CD4-positive, CD25-positive, alpha-beta regulatory T cell (primary cell): ENCODE data around the gene SERPINB8. TPM values are rescaled to one million over a fixed set of nuclear protein-coding genes. Genes with fewer than 3 reads are reported as not detected.

Source experiments
- ATAC-seq, 2 donors: fragments of 150-1000 bp; cut with Tn5 transposase; one replicate each; pipeline ENCODE4 v1.10.0; 2021; ENCODE audit warnings: low read depth in 2 of 2, moderate number of reproducible peaks in 2 of 2, moderate library complexity in 1 of 2
- DNase-seq, 3 donors: peaks; one replicate each; pipeline versions ENCODE4 v3.0.0 to v3.0.0-alpha.2; 2012 to 2022; ENCODE audit warnings: mixed read lengths in 1 of 3
- H3K27ac ChIP-seq: one replicate; pipeline ENCODE4 v1.7.0; 2013; ENCODE audit warnings: mild to moderate bottlenecking, low read length; ENCODE audit not compliant: insufficient read depth, poor library complexity, severe bottlenecking
- H3K27me3 ChIP-seq: one replicate; pipeline ENCODE4 v1.7.0; 2013; ENCODE audit warnings: low read length; ENCODE audit not compliant: control insufficient read depth, insufficient read depth
- H3K36me3 ChIP-seq: one replicate; pipeline ENCODE4 v1.7.0; 2013; ENCODE audit warnings: mild to moderate bottlenecking, low read length, moderate library complexity; ENCODE audit not compliant: control insufficient read depth, insufficient read depth
- H3K4me1 ChIP-seq: 2 replicates; pipeline ENCODE4 v1.7.0; 2013; ENCODE audit warnings: mild to moderate bottlenecking, low read length; ENCODE audit not compliant: insufficient read depth, control insufficient read depth, poor library complexity, severe bottlenecking
- H3K4me3 ChIP-seq: one replicate; pipeline ENCODE4 v1.7.0; 2013; ENCODE audit warnings: low read depth, mild to moderate bottlenecking, low read length, moderate library complexity
- H3K9me3 ChIP-seq, 2 experiments: 1 replicate in 1 of 2; 2 replicates in 1 of 2; pipeline ENCODE4 v1.7.0; 2013; ENCODE audit warnings: low read length in 2 of 2, mild to moderate bottlenecking in 1 of 2, moderate library complexity in 1 of 2; ENCODE audit not compliant: control insufficient read depth in 2 of 2
- H3K27ac Mint-ChIP-seq, 3 donors: one replicate each; pipeline ENCODE4 v1.8.0; 2020 to 2022; ENCODE audit warnings: mild to moderate bottlenecking in 3 of 3, mixed read lengths in 3 of 3, moderate library complexity in 2 of 3
- H3K27me3 Mint-ChIP-seq: one replicate; pipeline ENCODE4 v1.8.0; 2022; ENCODE audit warnings: mild to moderate bottlenecking, mixed read lengths
- H3K36me3 Mint-ChIP-seq: one replicate; pipeline ENCODE4 v1.8.0; 2020; ENCODE audit warnings: mixed read lengths
- H3K4me1 Mint-ChIP-seq, 4 donors: one replicate each; pipeline ENCODE4 v1.8.0; 2020 to 2022; ENCODE audit warnings: mixed read lengths in 4 of 4, mild to moderate bottlenecking in 1 of 4
- H3K4me3 Mint-ChIP-seq, 4 donors: one replicate each; pipeline ENCODE4 v1.8.0; 2020 to 2022; ENCODE audit warnings: mild to moderate bottlenecking in 4 of 4, mixed read lengths in 4 of 4, moderate library complexity in 3 of 4
- H3K9me3 Mint-ChIP-seq, 7 donors: one replicate each; pipeline ENCODE4 v1.8.0; 2020 to 2022; ENCODE audit warnings: mixed read lengths in 7 of 7, mild to moderate bottlenecking in 3 of 7, moderate library complexity in 2 of 7
- polyA plus RNA-seq, 4 donors: library from polyadenylated mRNA; unstranded; fragments of 300-500 nt; fragmentation: Illumina TruSeq; gene quantifications; one replicate each; pipeline ENCODE4 v1.2.3, GENCODE V29; 2021
- total RNA-seq: library from RNA; stranded (reverse); gene quantifications from one replicate; pipeline ENCODE4 v1.2.3, GENCODE V29; 2022

The SERPINB8 gene
- total and polyA plus RNA-seq, 5 donors from 2014 or later, result 13.5 to 29.4 (median 14.3) TPM

- DNase-seq (no peak), ATAC-seq (no peak)
- Histone ChIP-seq H3K36me3 (peaks cover 37% of the 10 kb centered on the region), H3K4me1 (peaks cover 3% of the 10 kb centered on the region), H3K4me3 (no peak overlapping the region), H3K27me3 (no peaks in the 10 kb centered on the region), H3K9me3 (no peaks in the 10 kb centered on the region), H3K27ac (no peak overlapping the region)
- no peaks in the 10 kb centered on the region for H3K9me3 Mint-ChIP-seq
- H3K27ac Mint-ChIP-seq, result peak overlapping the region in 1 of 3 donors; percentile 84
- H3K27me3 Mint-ChIP-seq, result no peaks in the 10 kb centered on the region
- no peak overlapping the region for H3K4me3 Mint-ChIP-seq
- peaks cover 34% of the 10 kb centered on the region for H3K36me3 Mint-ChIP-seq
- peaks cover 5 to 11% (median 9%) of the 10 kb centered on the region in 4 donors for H3K4me1 Mint-ChIP-seq
Measured at GRCh38 chr18:63980896-63981460, 11.1 kb downstream of the SERPINB8 start.

GRCh38 chr18:63981719-63982118 lies 11.8 kb downstream of the SERPINB8 start:
- Histone ChIP-seq H3K27ac (no peak overlapping the region), H3K4me3 (no peak overlapping the region), H3K9me3 (no peaks in the 10 kb centered on the region), H3K4me1 (peaks cover 3% of the 10 kb centered on the region), H3K27me3 (no peaks in the 10 kb centered on the region), H3K36me3 (peaks cover 39% of the 10 kb centered on the region)
- peaks cover 34% of the 10 kb centered on the region for H3K36me3 Mint-ChIP-seq
- no peak for ATAC-seq
- no peaks in the 10 kb centered on the region for H3K27me3 Mint-ChIP-seq
- no peak for DNase-seq
- H3K4me3 Mint-ChIP-seq, result no peak overlapping the region
- peaks cover 5 to 11% (median 9%) of the 10 kb centered on the region in 4 donors for H3K4me1 Mint-ChIP-seq
- H3K27ac Mint-ChIP-seq, result peak overlapping the region in 1 of 3 donors; percentile 14
- H3K9me3 Mint-ChIP-seq, result no peaks in the 10 kb centered on the region

GRCh38 chr18:63982361-63982760 lies 12.5 kb downstream of the SERPINB8 start:
- H3K27ac Mint-ChIP-seq, result peak overlapping the region in 2 of 3 donors; percentile 50 to 65
- no peaks in the 10 kb centered on the region for H3K9me3 Mint-ChIP-seq
- Histone ChIP-seq H3K36me3 (peaks cover 46% of the 10 kb centered on the region), H3K4me3 (no peak overlapping the region), H3K27ac (no peak overlapping the region), H3K4me1 (peaks cover 3% of the 10 kb centered on the region), H3K9me3 (no peaks in the 10 kb centered on the region), H3K27me3 (no peaks in the 10 kb centered on the region)
- no peaks in the 10 kb centered on the region for H3K27me3 Mint-ChIP-seq
- peaks cover 5 to 11% (median 8%) of the 10 kb centered on the region in 4 donors for H3K4me1 Mint-ChIP-seq
- peaks cover 37% of the 10 kb centered on the region for H3K36me3 Mint-ChIP-seq
- H3K4me3 Mint-ChIP-seq, result no peak overlapping the region
- ATAC-seq, result no peak
- DNase-seq, result no peak

DNA sequence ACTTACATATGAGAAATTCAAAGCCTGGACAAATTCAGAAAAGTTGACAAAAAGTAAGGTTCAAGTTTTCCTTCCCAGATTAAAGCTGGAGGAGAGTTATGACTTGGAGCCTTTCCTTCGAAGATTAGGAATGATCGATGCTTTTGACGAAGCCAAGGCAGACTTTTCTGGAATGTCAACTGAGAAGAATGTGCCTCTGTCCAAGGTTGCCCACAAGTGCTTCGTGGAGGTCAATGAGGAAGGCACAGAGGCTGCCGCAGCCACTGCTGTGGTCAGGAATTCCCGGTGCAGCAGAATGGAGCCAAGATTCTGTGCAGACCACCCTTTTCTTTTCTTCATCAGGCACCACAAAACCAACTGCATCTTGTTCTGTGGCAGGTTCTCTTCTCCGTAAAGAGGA lies 17.0 kb downstream of the SERPINB8 start:
- Mint-ChIP-seq H3K9me3 (no peaks in the 10 kb centered on the region), H3K4me1 (no peaks in the 10 kb centered on the region), H3K27me3 (no peaks in the 10 kb centered on the region), H3K36me3 (peaks cover 50% of the 10 kb centered on the region), H3K27ac (no peak overlapping the region), H3K4me3 (no peak overlapping the region)
- ATAC-seq, result no peak
- Histone ChIP-seq H3K4me1 (no peaks in the 10 kb centered on the region), H3K27ac (no peak overlapping the region), H3K27me3 (no peaks in the 10 kb centered on the region), H3K9me3 (no peaks in the 10 kb centered on the region), H3K36me3 (peaks cover 42% of the 10 kb centered on the region), H3K4me3 (no peak overlapping the region)
- no peak for DNase-seq

GRCh38 chr18:63987743-63988142 lies 17.9 kb downstream of the SERPINB8 start:
- Histone ChIP-seq H3K36me3 (peaks cover 34% of the 10 kb centered on the region), H3K9me3 (no peaks in the 10 kb centered on the region), H3K4me3 (no peak overlapping the region), H3K4me1 (no peaks in the 10 kb centered on the region), H3K27me3 (no peaks in the 10 kb centered on the region), H3K27ac (no peak overlapping the region)
- H3K9me3 Mint-ChIP-seq, result peaks cover 0 to 2% (median 0%) of the 10 kb centered on the region in 7 donors
- H3K36me3 Mint-ChIP-seq, result peaks cover 42% of the 10 kb centered on the region
- H3K4me1 Mint-ChIP-seq, result no peaks in the 10 kb centered on the region
- no peak for ATAC-seq
- peak overlapping the region in 1 of 3 donors; percentile 7 for H3K27ac Mint-ChIP-seq
- no peaks in the 10 kb centered on the region for H3K27me3 Mint-ChIP-seq
- DNase-seq, result no peak
- H3K4me3 Mint-ChIP-seq, result no peak overlapping the region

DNA sequence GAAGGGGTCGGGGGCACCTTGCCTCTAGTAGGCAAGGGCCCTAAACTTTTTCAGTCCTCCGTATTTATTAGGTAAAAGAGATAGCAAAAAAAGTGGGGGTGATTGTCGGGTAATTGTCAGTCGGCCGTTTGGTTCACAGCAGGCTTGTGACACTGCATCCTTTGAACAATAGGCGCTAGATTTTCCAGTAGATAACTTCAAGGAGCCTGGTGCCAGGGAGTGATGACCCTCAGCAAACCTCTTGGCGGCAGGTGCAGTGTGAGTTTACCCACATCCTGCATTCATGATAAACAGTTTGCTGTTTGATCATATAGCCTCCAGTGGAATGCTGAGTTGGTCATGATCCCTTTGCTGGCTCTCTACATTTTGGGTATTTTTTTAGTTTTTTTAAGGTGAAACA lies 22.9 kb downstream of the SERPINB8 start:
- peaks cover 19% of the 10 kb centered on the region for H3K36me3 Mint-ChIP-seq
- H3K4me1 Mint-ChIP-seq, result no peaks in the 10 kb centered on the region
- Histone ChIP-seq H3K9me3 (peaks cover 16 to 22% of the 10 kb centered on the region in 2 experiments), H3K4me3 (no peak overlapping the region), H3K36me3 (peaks cover 2% of the 10 kb centered on the region), H3K4me1 (no peaks in the 10 kb centered on the region), H3K27ac (no peak overlapping the region), H3K27me3 (no peaks in the 10 kb centered on the region)
- no peak overlapping the region for H3K4me3 Mint-ChIP-seq
- DNase-seq, result no peak
- no peaks in the 10 kb centered on the region for H3K27me3 Mint-ChIP-seq
- H3K9me3 Mint-ChIP-seq, result peaks cover 0 to 18% (median 5%) of the 10 kb centered on the region in 7 donors
- no peak for ATAC-seq
- no peak overlapping the region for H3K27ac Mint-ChIP-seq

DNA sequence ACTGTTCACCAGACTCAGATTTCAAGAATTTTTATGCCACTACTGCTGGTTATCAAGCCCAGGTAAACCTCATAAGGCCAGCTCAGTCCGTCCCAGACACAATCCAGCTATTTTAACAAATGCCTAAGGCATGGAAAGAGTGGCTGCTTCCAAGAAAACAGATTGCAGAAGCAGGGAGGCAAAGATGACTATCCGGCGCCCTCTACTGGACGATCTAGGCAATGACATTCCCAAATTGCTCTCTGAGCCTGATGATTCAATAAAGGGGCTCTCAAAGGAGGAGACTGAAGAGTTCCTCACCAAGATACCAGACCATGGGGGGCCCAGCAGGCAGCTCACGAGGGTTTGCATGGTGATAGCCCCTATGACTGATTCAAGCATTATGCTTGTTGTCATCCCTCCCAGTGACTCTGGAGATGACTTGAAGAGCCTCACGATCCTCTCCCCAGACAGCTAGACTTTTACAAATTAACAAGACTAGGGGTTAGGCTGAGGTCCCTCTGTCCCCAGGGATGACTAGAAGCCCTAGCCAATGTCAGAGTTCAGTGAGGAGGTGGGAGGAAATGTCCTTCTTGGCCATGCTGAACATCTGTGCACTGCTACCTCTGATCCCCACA lies 25.0 kb downstream of the SERPINB8 start:
- no peaks in the 10 kb centered on the region for H3K27me3 ChIP-seq
- H3K27ac ChIP-seq, result no peak overlapping the region
- H3K27ac Mint-ChIP-seq, result no peak overlapping the region
- peaks cover 7% of the 10 kb centered on the region for H3K36me3 Mint-ChIP-seq
- H3K4me3 ChIP-seq, result no peak overlapping the region
- no peaks in the 10 kb centered on the region for H3K27me3 Mint-ChIP-seq
- no peaks in the 10 kb centered on the region for H3K4me1 Mint-ChIP-seq
- peaks cover 0 to 18% (median 6%) of the 10 kb centered on the region in 7 donors for H3K9me3 Mint-ChIP-seq
- no peaks in the 10 kb centered on the region for H3K4me1 ChIP-seq
- peaks cover 16 to 22% of the 10 kb centered on the region in 2 experiments for H3K9me3 ChIP-seq
- peak in 2 of 3 donors; percentile 24 to 38 for DNase-seq
- peak in 1 of 2 donors; percentile 31 for ATAC-seq
- no peaks in the 10 kb centered on the region for H3K36me3 ChIP-seq
- H3K4me3 Mint-ChIP-seq, result no peak overlapping the region

DNA sequence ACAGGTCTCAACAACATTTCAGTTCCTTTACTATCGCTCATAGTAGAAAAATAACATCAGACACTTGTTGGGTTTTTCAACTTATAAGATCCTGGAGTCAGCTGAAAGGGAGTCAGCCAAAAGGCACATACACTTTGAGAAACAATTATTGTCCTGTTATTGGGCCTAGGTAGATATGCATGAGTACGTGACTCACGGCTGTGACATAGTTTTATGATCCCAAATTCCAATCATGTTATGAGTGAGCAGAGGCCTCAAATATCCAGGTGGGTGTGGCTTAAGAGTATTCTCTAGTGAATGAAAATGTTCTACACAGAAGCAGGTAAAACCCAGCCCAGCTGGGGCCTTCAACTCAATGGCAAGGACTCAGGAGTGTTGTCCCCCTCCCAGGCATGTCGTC lies 27.2 kb downstream of the SERPINB8 start:
- H3K27ac Mint-ChIP-seq, result no peak overlapping the region
- H3K27me3 ChIP-seq, result no peaks in the 10 kb centered on the region

More for the DNA sequence above, 27.2 kb downstream of the SERPINB8 start:
- no peak for ATAC-seq
- Mint-ChIP-seq H3K27me3 (peaks cover 3% of the 10 kb centered on the region), H3K4me3 (no peak overlapping the region), H3K9me3 (peaks cover 0 to 18% (median 6%) of the 10 kb centered on the region in 7 donors), H3K36me3 (no peaks in the 10 kb centered on the region), H3K4me1 (no peaks in the 10 kb centered on the region)
- Histone ChIP-seq H3K4me3 (no peak overlapping the region), H3K4me1 (no peaks in the 10 kb centered on the region), H3K36me3 (no peaks in the 10 kb centered on the region), H3K27ac (no peak overlapping the region), H3K9me3 (peaks cover 16 to 22% of the 10 kb centered on the region in 2 experiments)
- DNase-seq, result no peak
